Common myeloid progenitor, CD34-positive (primary cell): Measurements from ENCODE around the gene GTF3C4.
"Not testable (repeated sequence)": the region's sequence is repeated elsewhere in the genome, so short reads cannot be mapped to it uniquely, and the experiment has no call there.

Experiments
- CTCF ChIA-PET: fragments of 350-600 bp; sonication (Branson Sonifier 250); formaldehyde crosslinking; loops from one replicate; lab custom pipeline; 2021; ENCODE audit warnings: antibody characterized with exemption; lab: Charles Lee
- POLR2A ChIA-PET: fragments of 350-600 bp; sonication (Branson Sonifier 250); formaldehyde crosslinking; loops from one replicate; lab custom pipeline; 2021; ENCODE audit warnings: antibody characterized with exemption; lab: Charles Lee
- DNase-seq, 3 donors: peaks; one replicate each; pipeline versions ENCODE4 v3.0.0 to v3.0.0-alpha.2; 2013
- H3K27ac ChIP-seq, 2 experiments: 1 replicate in 1 of 2; 2 replicates in 1 of 2; pipeline ENCODE4 v1.7.0; 2013; ENCODE audit warnings: inconsistent platforms in 2 of 2, low read length in 2 of 2, mild to moderate bottlenecking in 2 of 2, low read depth in 1 of 2, moderate library complexity in 1 of 2; ENCODE audit not compliant: severe bottlenecking in 2 of 2, insufficient read depth in 1 of 2, poor library complexity in 1 of 2
- H3K27me3 ChIP-seq, 5 experiments: replicated peaks in 2 of 5; 1 replicate in 3 of 5; 2 replicates in 2 of 5; pipeline versions ENCODE4 v1.6.1 to v1.7.0; 2013; ENCODE audit warnings: low read length in 4 of 5, mild to moderate bottlenecking in 2 of 5, moderate library complexity in 2 of 5, inconsistent platforms in 1 of 5; ENCODE audit not compliant: insufficient read depth in 5 of 5, control insufficient read depth in 4 of 5
- H3K36me3 ChIP-seq, 4 experiments: 1 replicate in 2 of 4; 2 replicates in 2 of 4; pipeline versions ENCODE4 v1.6.1 to v1.7.0; 2013; ENCODE audit warnings: low read length in 3 of 4, control low read depth in 1 of 4, mild to moderate bottlenecking in 1 of 4; ENCODE audit not compliant: control insufficient read depth in 4 of 4, insufficient read depth in 4 of 4
- H3K4me1 ChIP-seq, 4 experiments: 1 replicate in 3 of 4; 2 replicates in 1 of 4; pipeline versions ENCODE4 v1.6.1 to v1.7.1; 2013; ENCODE audit warnings: low read length in 3 of 4, mild to moderate bottlenecking in 3 of 4, control low read depth in 1 of 4, inconsistent platforms in 1 of 4, moderate library complexity in 1 of 4; ENCODE audit not compliant: control insufficient read depth in 4 of 4, insufficient read depth in 4 of 4; ENCODE audit errors: control extremely low read depth in 1 of 4
- H3K4me3 ChIP-seq, 7 experiments: 1 replicate in 4 of 7; 2 replicates in 3 of 7; pipeline versions ENCODE4 v1.5.1 to v1.7.0; 2013; ENCODE audit warnings: mild to moderate bottlenecking in 7 of 7, low read length in 6 of 7, moderate library complexity in 6 of 7, inconsistent platforms in 2 of 7, low read depth in 2 of 7, control low read depth in 1 of 7; ENCODE audit not compliant: insufficient read depth in 4 of 7, control insufficient read depth in 1 of 7; ENCODE audit errors: extremely low read depth in 1 of 7
- H3K9me3 ChIP-seq, 5 experiments: 1 replicate in 4 of 5; 2 replicates in 1 of 5; pipeline versions ENCODE4 v1.6.1 to v1.7.1; 2013; ENCODE audit warnings: low read length in 4 of 5, mild to moderate bottlenecking in 2 of 5, inconsistent platforms in 1 of 5, low read depth in 1 of 5, moderate library complexity in 1 of 5; ENCODE audit not compliant: control insufficient read depth in 4 of 5, insufficient read depth in 2 of 5; ENCODE audit errors: control extremely low read depth in 1 of 5
- WGBS: methylation state at CpG from one replicate; pipeline ENCODE4 v1.1.5; 2013; ENCODE audit not compliant: insufficient coverage; 5-methylcytosine and 5-hydroxymethylcytosine counted together

GTF3C4 gene

DNA sequence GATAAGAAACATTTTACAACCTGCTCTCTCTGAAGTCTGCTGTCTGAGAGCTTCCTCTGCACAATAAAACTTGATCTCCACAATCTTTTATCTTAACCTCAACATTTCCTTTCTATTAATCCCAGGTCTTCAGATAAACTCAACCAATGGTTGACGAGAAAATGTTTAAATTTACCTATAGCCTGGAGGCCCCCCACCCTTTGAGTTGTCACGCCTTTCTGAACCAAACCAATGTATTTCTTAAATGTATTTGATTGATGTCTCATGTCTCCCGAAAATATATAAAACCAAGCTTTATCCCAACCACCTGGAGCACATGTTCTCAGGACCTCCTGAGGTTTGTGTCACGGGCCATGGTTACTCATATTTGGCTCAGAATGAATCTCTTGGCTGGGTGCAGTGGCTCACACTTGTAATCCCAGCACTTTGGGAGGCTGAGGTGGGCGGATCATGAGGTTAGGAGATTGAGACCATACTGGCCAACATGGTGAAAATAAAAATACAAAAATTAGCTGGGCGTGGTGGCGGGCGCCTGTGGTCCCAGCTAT, 48.2 kb downstream of the GTF3C4 start:
- H3K36me3 ChIP-seq, H3K9me3 ChIP-seq, H3K4me3 ChIP-seq, H3K27ac ChIP-seq: not testable (repeated sequence)
- H3K4me1 ChIP-seq, result peaks cover 2 to 17% (median 9%) of the 10 kb centered on the region in 4 experiments
- peaks cover 0 to 14% (median 0%) of the 10 kb centered on the region in 5 experiments for H3K27me3 ChIP-seq
- ChIA-PET CTCF (interaction anchor here (0.9 to 1.3 kb wide), 2 partner anchors 9 to 11 kb away, joined by 3 to 4 read pairs; no protein-coding TSS in a partner anchor), POLR2A (interaction anchor here (1.5 kb wide), 1 partner anchor 81 kb away, joined by 3 read pairs; no protein-coding TSS in a partner anchor)
- WGBS, result 65% methylated on average over 6 of the region's 8 CpGs
- DNase-seq, result peak; percentile 9 to 70 (median 42)

DNA sequence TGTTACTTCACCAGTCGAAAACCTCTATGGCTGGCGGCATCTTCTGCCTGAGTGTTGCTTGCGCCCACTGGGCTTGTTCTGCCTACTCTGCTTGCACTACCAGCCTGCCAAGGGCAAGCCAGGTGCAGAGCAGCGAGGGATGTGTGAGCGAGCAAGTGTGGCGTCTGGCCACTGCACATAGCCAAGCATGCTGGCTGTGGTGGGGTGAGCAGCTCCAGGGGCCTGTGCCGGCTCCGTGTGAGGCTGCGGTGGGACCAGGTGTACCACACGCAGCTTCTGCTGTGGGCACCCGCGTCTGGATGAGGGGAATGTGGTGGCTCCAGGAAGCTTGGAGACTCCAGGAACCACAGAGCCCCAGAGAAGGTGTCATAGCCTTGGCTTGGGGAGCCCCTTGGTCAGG, 51.4 kb downstream of the GTF3C4 start:
- DNase-seq, result no peak
- 95% methylated on average over 12 of the region's 12 CpGs for WGBS
- peaks cover 2 to 17% (median 9%) of the 10 kb centered on the region in 4 experiments for H3K4me1 ChIP-seq
- no peak overlapping the region for H3K4me3 ChIP-seq
- H3K27ac ChIP-seq, result no peak overlapping the region
- ChIA-PET CTCF (no interaction called here), POLR2A (no interaction called here)
- H3K27me3 ChIP-seq, result peaks cover 0 to 16% (median 0%) of the 10 kb centered on the region in 5 experiments
- H3K36me3 ChIP-seq, result no peaks in the 10 kb centered on the region
- H3K9me3 ChIP-seq, result no peaks in the 10 kb centered on the region

DNA sequence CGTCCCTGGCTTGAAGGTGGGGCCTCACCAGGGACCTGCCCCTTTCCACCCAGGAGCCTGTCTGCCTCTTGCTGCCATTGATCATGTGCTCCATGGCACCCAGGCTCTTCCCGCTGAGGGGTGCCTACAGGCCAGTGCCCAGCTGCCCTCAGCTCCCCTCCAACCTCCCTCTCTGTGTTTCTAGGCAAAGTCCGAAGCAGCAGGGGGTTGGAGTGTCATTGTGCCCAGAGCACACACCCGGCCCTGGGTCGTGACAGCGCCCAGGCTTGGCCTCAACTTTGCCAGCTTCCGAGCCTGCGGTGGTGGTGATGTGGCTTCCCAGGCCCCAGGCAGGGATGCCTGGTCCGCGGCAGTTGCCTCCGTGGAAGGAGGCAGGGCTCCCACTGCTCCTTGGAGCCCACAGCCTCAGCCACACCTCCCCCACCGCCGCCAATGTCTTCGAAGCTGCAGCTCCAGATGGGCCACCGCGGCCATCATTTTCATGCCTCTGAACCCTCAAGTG, 52.4 kb downstream of the GTF3C4 start:
- Histone ChIP-seq H3K4me3 (no peak overlapping the region), H3K9me3 (no peaks in the 10 kb centered on the region), H3K27me3 (peaks cover 0 to 8% (median 0%) of the 10 kb centered on the region in 5 experiments), H3K27ac (no peak overlapping the region), H3K4me1 (peaks cover 0 to 14% (median 7%) of the 10 kb centered on the region in 4 experiments), H3K36me3 (no peaks in the 10 kb centered on the region)
- ChIA-PET CTCF (no interaction called here), POLR2A (no interaction called here)
- DNase-seq, result no peak
- 88% methylated on average over 15 of the region's 16 CpGs for WGBS

DNA sequence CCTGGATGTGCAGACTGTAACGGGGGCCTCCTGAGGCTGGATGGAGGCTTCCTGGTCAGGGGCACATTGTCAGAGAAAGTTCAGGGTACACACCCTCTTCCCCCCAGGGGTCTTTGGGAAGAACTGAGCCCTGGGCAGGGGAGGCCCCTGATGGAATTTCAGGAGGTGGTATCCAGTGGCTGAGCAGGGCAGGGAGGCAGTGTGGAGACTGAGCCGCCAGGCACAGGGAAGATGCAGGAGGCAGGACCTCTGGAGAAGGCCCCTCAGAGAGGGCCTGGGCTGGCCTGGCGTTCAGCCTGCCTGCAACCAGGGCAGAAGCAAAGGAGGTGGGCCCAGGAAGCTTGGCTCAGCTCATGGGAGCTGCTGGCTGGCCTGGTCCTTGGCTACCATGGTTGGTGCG, 53.5 kb downstream of the GTF3C4 start:
- Histone ChIP-seq H3K4me3 (no peak overlapping the region), H3K36me3 (no peaks in the 10 kb centered on the region), H3K9me3 (no peaks in the 10 kb centered on the region), H3K4me1 (peaks cover 0 to 4% (median 0%) of the 10 kb centered on the region in 4 experiments), H3K27ac (no peak overlapping the region), H3K27me3 (peaks cover 0 to 8% (median 0%) of the 10 kb centered on the region in 5 experiments)
- ChIA-PET POLR2A (no interaction called here), CTCF (interaction anchor here (1.2 kb wide), 1 partner anchor 32 kb away, joined by 4 read pairs; no protein-coding TSS in a partner anchor)
- WGBS, result 100% methylated on average over 3 of the region's 4 CpGs
- DNase-seq, result no peak

DNA sequence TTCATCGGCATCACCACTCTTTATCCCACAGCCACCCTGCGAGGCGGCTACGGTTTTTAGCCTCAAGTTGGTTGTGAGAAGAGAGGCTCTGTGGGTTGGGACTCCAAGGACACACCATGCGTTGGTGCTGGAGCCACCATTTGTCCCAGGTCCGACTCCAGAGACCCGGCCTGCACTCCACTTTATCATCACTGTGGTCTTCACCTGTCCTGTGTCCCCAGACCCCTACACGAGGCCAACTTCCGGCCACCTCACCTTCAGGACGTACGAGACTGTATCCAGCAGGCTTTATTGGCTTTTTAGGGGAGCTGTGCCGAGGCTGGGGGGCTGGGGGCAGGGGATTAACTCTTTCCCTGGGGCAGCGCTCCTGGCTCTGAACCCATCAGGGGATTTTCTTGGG, 55.0 kb downstream of the GTF3C4 start:
- Histone ChIP-seq H3K9me3 (no peaks in the 10 kb centered on the region), H3K4me3 (no peak overlapping the region), H3K27ac (no peak overlapping the region), H3K27me3 (peaks cover 0 to 10% (median 0%) of the 10 kb centered on the region in 5 experiments), H3K36me3 (no peaks in the 10 kb centered on the region), H3K4me1 (no peaks in the 10 kb centered on the region)
- CTCF ChIA-PET, result no interaction called here
- POLR2A ChIA-PET, result no interaction called here
- WGBS, result 93% methylated on average over 9 of the region's 13 CpGs
- no peak for DNase-seq

DNA sequence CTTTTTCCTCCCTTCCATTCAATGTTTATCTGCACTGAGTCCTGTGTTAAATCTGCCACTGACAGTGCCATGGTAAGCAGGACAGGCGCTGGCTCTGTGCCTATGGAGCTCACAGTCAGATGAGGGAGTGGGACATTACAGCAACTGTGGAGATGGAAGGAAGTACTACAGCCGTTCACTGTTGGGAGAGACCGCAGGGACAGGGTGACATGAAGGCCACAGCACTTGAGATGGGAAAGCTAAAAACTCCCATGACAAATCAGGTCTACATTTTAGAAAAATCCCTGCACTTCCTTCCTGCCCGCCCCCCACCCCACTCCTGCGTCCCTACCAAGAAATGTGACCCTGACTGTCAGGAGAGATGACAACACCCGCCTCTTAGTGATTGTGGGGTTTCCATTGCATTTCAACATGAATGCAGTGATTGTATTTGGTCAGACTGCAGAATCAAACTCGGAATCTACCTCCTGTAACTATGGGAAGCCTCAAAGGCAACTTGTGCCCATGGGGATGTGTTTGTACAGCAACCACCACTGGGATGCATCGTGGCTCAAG, 56.4 kb downstream of the GTF3C4 start:
- whole genome bisulfite sequencing, result 83% methylated on average over 5 of the region's 8 CpGs
- ChIA-PET CTCF (no interaction called here), POLR2A (no interaction called here)
- Histone ChIP-seq H3K4me3 (no peak overlapping the region), H3K27ac (no peak overlapping the region), H3K27me3 (peaks cover 0 to 16% (median 0%) of the 10 kb centered on the region in 5 experiments), H3K36me3 (no peaks in the 10 kb centered on the region), H3K4me1 (no peaks in the 10 kb centered on the region), H3K9me3 (no peaks in the 10 kb centered on the region)
- no peak for DNase-seq

DNA sequence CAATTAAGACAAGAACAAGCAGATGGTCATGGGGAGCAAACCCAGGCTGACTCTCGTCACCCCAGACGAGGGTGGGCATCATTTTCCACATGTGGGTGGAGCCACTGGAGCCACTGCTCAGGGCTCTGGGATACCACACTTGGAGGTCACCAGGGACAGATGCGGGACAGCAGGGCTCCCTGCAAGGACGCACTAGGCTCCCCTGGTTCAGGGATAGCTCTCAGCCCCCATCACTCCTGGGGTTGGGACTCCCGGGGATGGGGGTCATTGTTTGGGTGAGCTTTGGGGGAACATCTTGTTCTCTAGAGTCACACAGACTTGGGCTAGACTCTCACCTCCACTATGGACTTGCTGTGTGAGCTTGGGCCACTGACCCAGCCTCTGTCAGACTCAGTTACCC, 57.8 kb downstream of the GTF3C4 start:
- no peaks in the 10 kb centered on the region for H3K4me1 ChIP-seq
- WGBS, result 88% methylated on average over 3 of the region's 5 CpGs
- no peak for DNase-seq
- ChIA-PET POLR2A (no interaction called here), CTCF (no interaction called here)
- H3K4me3 ChIP-seq, result no peak overlapping the region
- peaks cover 0 to 16% (median 0%) of the 10 kb centered on the region in 5 experiments for H3K27me3 ChIP-seq
- H3K36me3 ChIP-seq, result no peaks in the 10 kb centered on the region
- no peak overlapping the region for H3K27ac ChIP-seq
- H3K9me3 ChIP-seq, result no peaks in the 10 kb centered on the region
